Measurements from ENCODE around the gene PRKCI. TPM values are rescaled to one million over a fixed set of nuclear protein-coding genes. Genes with fewer than 3 reads are reported as not detected.

The PRKCI gene
- total RNA-seq, 4 donors from 2014 or later = 35.7 to 90.9 (median 39.8) TPM

- H3K27ac ChIP-seq (replicated peaks in 1 of 4) = no peak overlapping the region
- H3K27me3 ChIP-seq = no peaks in the 10 kb centered on the region
- intact Hi-C loops (cut with DNase I) = no loop called here
- no peaks in the 10 kb centered on the region for H3K4me1 ChIP-seq
- H3K9me3 ChIP-seq = no peaks in the 10 kb centered on the region
- TF ChIP-seq POLR2A (IDR thresholded peaks at IDR 0.05; ENCODE audit: low read depth) (no peak), POLR2AphosphoS5 (IDR thresholded peaks at IDR 0.05) (no peak), CTCF (IDR thresholded peaks at IDR 0.05) (no peak), EP300 (IDR thresholded peaks at IDR 0.05) (no peak)
- H3K36me3 ChIP-seq = peaks cover 38 to 93% (median 64%) of the 10 kb centered on the region in 4 donors
- no peak for DNase-seq (ENCODE audit: extremely low spot score)
- no peak overlapping the region for H3K4me3 ChIP-seq
- 96% methylated on average over 8 of the region's 8 CpGs for WGBS
Measured at GRCh38 chr3:170295586-170295985, 73.4 kb downstream of the PRKCI start.

- Histone ChIP-seq H3K27me3 (no peaks in the 10 kb centered on the region), H3K9me3 (no peaks in the 10 kb centered on the region), H3K4me1 (peaks cover 2 to 10% (median 8%) of the 10 kb centered on the region in 4 donors), H3K36me3 (peaks cover 37 to 81% (median 68%) of the 10 kb centered on the region in 4 donors), H3K4me3 (no peak overlapping the region), H3K27ac (replicated peaks in 1 of 4) (no peak overlapping the region)
- TF ChIP-seq CTCF (IDR thresholded peaks at IDR 0.05) (no peak), POLR2AphosphoS5 (IDR thresholded peaks at IDR 0.05) (no peak), POLR2A (IDR thresholded peaks at IDR 0.05; ENCODE audit: low read depth) (no peak), EP300 (IDR thresholded peaks at IDR 0.05) (no peak)
- DNase-seq (ENCODE audit: extremely low spot score) = no peak
- intact Hi-C loops (cut with DNase I) = no loop called here
Measured at GRCh38 chr3:170296703-170297102, 74.5 kb downstream of the PRKCI start.

- intact Hi-C loops (cut with DNase I) = no loop called here
- H3K9me3 ChIP-seq = no peaks in the 10 kb centered on the region
- DNase-seq (ENCODE audit: extremely low spot score) = no peak
- H3K4me3 ChIP-seq = no peak overlapping the region
- peaks cover 14 to 54% (median 39%) of the 10 kb centered on the region in 4 donors for H3K36me3 ChIP-seq
- no peaks in the 10 kb centered on the region for H3K27me3 ChIP-seq
- WGBS = 19% methylated on average over 3 of the region's 3 CpGs
- TF ChIP-seq POLR2AphosphoS5 (IDR thresholded peaks at IDR 0.05) (no peak), EP300 (IDR thresholded peaks at IDR 0.05) (no peak)
- H3K27ac ChIP-seq (replicated peaks in 1 of 4) = peak overlapping the region; percentile 17 to 54 (median 30)
- H3K4me1 ChIP-seq = peaks cover 9 to 15% (median 12%) of the 10 kb centered on the region in 4 donors
Measured at GRCh38 chr3:170301405-170301804, 79.2 kb downstream of the PRKCI start.

GRCh38 chr3:170302008-170302407 lies 79.8 kb downstream of the PRKCI start:
- TF ChIP-seq POLR2AphosphoS5 (IDR thresholded peaks at IDR 0.05) (no peak), POLR2A (IDR thresholded peaks at IDR 0.05; ENCODE audit: low read depth) (no peak), CTCF (IDR thresholded peaks at IDR 0.05) (no peak), EP300 (IDR thresholded peaks at IDR 0.05) (no peak)
- Histone ChIP-seq H3K36me3 (peaks cover 14 to 50% (median 39%) of the 10 kb centered on the region in 4 donors), H3K9me3 (no peaks in the 10 kb centered on the region), H3K27me3 (no peaks in the 10 kb centered on the region), H3K4me3 (no peak overlapping the region), H3K27ac (replicated peaks in 1 of 4) (peak overlapping the region in 3 of 4 donors; percentile 17 to 54 (median 19)), H3K4me1 (peaks cover 9 to 15% (median 12%) of the 10 kb centered on the region in 4 donors)
- intact Hi-C loops (cut with DNase I) = no loop called here
- WGBS = 100% methylated on average over 1 of the region's 1 CpG
- DNase-seq (ENCODE audit: extremely low spot score) = no peak

GRCh38 chr3:170306015-170306414 lies 83.8 kb downstream of the PRKCI start:
- H3K4me1 ChIP-seq = peaks cover 12 to 14% (median 13%) of the 10 kb centered on the region in 4 donors
- peaks cover 0 to 17% (median 8%) of the 10 kb centered on the region in 4 donors for H3K36me3 ChIP-seq
- 95% methylated on average over 2 of the region's 2 CpGs for whole genome bisulfite sequencing
- no peak for DNase-seq (ENCODE audit: extremely low spot score)
- intact Hi-C loops (cut with DNase I) = loop anchor here (5.0 kb wide), 1 partner anchor 119 kb away; no protein-coding TSS in a partner anchor
- no peak overlapping the region for H3K4me3 ChIP-seq
- H3K27me3 ChIP-seq = no peaks in the 10 kb centered on the region
- H3K27ac ChIP-seq (replicated peaks in 1 of 4) = no peak overlapping the region
- TF ChIP-seq EP300 (IDR thresholded peaks at IDR 0.05) (no peak), CTCF (IDR thresholded peaks at IDR 0.05) (no peak)
- no peaks in the 10 kb centered on the region for H3K9me3 ChIP-seq

Data from esophagus muscularis mucosa (tissue), 4 donors.